Measurements from ENCODE around the gene CCL18.
A peak's percentile ranks its signal among the peaks of the same experiment; 100 is the strongest.
"Not testable (repeated sequence)": the region's sequence is repeated elsewhere in the genome, so short reads cannot be mapped to it uniquely, and the experiment has no call there.

The CCL18 gene

DNA sequence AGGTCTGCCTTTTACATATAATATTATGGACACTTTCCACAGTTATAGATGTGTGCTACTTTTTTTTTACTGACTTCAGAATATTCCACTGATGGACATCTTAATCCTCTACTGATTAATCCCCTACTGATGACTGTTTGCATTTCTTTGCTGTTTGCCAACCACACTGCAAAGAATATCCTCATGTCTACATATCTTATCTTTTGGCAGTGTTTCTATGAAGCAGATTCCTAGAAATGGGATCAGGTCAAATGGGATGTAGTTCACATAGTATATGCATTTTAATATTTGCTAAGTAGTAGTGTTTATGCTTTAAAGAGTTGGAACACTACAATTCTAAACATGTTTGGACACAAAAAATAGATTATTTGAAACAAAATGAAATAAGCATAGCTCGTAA, 22.7 kb downstream of the CCL18 start:
- DNase-seq (ENCODE audit: low read depth) = no peak

GRCh38 chr17:36087471-36087870, 23.4 kb downstream of the CCL18 start:
- H3K4me3 ChIP-seq (ENCODE audit: low read depth, low read length); DNase-seq (ENCODE audit: low read depth): not testable (repeated sequence)

More for the DNA sequence above, 22.7 kb downstream of the CCL18 start:
- no peak overlapping the region for H3K4me3 ChIP-seq (ENCODE audit: low read depth, low read length)
- no peak for TF ChIP-seq CTCF (conservative IDR thresholded peaks at IDR 0.05; ENCODE audit: low read depth, low read length)

GRCh38 chr17:36087897-36088572, 24.0 kb downstream of the CCL18 start:
- DNase-seq (ENCODE audit: low read depth); H3K4me3 ChIP-seq (ENCODE audit: low read depth, low read length): not testable (repeated sequence)

- no peak for TF ChIP-seq CTCF (conservative IDR thresholded peaks at IDR 0.05; ENCODE audit: low read depth, low read length)
- peak; percentile 7 for DNase-seq (ENCODE audit: low read depth)
- H3K4me3 ChIP-seq (ENCODE audit: low read depth, low read length) = no peak overlapping the region
Measured at GRCh38 chr17:36088670-36089338, 24.7 kb downstream of the CCL18 start.

GRCh38 chr17:36089339-36089865, 25.3 kb downstream of the CCL18 start:
- no peak for TF ChIP-seq CTCF (conservative IDR thresholded peaks at IDR 0.05; ENCODE audit: low read depth, low read length)
- DNase-seq (ENCODE audit: low read depth) = no peak
- H3K4me3 ChIP-seq (ENCODE audit: low read depth, low read length) = no peak overlapping the region

DNA sequence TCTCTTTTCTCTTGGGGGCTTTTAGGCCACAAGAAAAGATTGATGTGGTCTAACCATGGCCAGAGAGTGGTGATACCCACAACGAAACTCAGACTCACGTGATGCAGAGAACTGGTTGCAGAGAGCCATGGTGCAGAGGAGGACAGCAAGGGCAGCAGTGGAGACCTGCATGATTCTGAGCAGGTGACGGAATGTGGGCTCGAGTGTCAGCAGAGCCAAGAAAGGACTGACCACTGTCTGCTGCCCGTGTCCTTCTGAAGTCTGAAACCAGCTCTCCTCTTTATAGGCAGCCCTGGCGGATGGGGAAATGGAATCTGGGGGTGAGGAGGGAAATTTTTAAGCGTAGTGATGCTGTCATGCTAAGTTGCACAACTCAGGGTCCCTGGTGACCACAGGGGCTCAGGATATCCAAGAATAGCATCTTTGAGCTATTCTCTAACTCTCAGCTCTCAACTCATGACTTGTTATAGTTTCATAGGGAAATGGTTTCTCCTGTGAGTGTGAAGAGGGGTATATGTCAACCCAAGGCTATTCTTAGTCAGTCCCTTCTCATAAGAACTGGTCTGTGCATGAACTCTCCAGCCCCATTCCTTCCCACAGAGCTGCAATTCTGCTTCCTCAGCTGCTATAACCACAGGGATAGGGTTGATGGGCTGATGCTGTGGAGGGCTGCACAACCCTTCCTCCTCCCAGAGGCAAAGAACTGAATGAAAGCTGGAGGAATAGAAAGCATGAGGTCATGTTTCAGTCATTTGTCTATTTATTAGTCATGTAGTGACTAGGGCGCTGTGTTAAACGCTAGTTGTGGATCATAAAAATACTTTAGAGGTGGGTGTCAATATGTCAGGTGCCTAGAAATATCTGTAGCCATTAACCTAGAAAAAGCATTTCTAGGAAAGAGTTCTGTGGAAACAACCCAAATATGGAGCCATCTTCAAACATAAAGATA, 26.1 kb downstream of the CCL18 start, which contains the start of gene CCL3:
Gene CCL3 (minus strand): TSS at position 256 of the 949 bp plus-strand sequence. CDS start 85 bp downstream, at position 171.
- DNase-seq (ENCODE audit: low read depth) = no peak
- H3K4me3 ChIP-seq (ENCODE audit: low read depth, low read length) = no peak within 1 kb of the TSS
- TF ChIP-seq CTCF (conservative IDR thresholded peaks at IDR 0.05; ENCODE audit: low read depth, low read length) = no peak

DNA sequence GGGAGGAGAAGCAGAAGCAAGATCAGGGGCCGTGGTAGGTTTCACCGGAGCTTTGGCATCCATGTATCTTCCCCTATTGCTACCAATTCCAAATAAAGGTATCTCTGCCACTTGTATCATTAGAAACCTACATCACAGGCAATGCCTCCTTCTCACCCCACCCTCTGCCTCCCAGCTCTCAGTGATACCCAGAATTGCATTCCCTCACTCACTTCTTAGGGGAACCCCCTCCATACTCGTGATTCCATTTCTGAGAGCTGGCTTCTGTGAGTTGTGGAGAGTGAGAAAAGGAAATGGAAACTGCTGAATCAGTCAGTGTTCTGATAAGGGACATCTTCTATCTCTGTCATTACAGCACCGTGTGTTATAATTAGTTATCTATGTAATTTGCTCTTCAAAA, 28.2 kb downstream of the CCL18 start:
- H3K4me3 ChIP-seq (ENCODE audit: low read depth, low read length) = no peak overlapping the region
- no peak for TF ChIP-seq CTCF (conservative IDR thresholded peaks at IDR 0.05; ENCODE audit: low read depth, low read length)
- DNase-seq (ENCODE audit: low read depth) = no peak

- not testable (repeated sequence) for DNase-seq (ENCODE audit: low read depth); H3K4me3 ChIP-seq (ENCODE audit: low read depth, low read length)
Measured at GRCh38 chr17:36092715-36093114, 28.6 kb downstream of the CCL18 start.
